ENCODE data around the gene ALPI. TPM values are rescaled to one million over a fixed set of nuclear protein-coding genes. Genes with fewer than 3 reads are reported as not detected.

The ALPI gene
- total RNA-seq, 1 donor from 2014 or later: not detected

GRCh38 chr2:232473467-232473890 is 17.5 kb downstream of the ALPI start:
- no peak for DNase-seq
- no peak for TF ChIP-seq CTCF (IDR thresholded peaks at IDR 0.05; ENCODE audit: partially characterized antibody, unreplicated experiment)
- H3K9me3 Mint-ChIP-seq (ENCODE audit: unreplicated experiment): peaks cover 5% of the 10 kb centered on the region
- H3K27me3 Mint-ChIP-seq (ENCODE audit: unreplicated experiment): peaks cover 14% of the 10 kb centered on the region
- H3K27ac Mint-ChIP-seq (ENCODE audit: unreplicated experiment): no peak overlapping the region
- H3K4me1 Mint-ChIP-seq (ENCODE audit: low read depth, unreplicated experiment): no peaks in the 10 kb centered on the region
- no peak overlapping the region for H3K4me3 Mint-ChIP-seq (ENCODE audit: unreplicated experiment)
- peaks cover 11% of the 10 kb centered on the region for H3K36me3 Mint-ChIP-seq (ENCODE audit: unreplicated experiment)

DNA sequence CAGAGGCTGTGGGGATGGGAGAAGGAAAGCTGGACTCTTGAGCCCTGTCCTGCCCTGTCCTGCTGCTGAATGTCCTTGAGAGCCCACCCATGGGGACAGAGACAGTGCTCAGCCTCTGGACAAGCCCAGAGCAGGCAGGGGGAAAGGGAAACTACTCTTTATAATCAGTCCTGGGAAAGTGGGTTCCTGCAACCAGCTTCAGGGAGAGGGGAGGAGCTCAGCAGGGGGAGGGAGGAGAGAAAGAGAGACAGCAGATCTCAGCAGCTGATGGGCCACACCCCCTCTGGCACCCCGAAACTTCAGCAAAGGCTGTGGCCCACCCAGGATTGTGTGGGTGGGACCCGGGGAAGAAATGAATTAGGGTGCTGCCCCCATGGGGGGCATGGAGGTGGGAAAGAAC is 20.1 kb downstream of the ALPI start:
- Mint-ChIP-seq H3K4me1 (ENCODE audit: low read depth, unreplicated experiment) (no peaks in the 10 kb centered on the region), H3K36me3 (ENCODE audit: unreplicated experiment) (peaks cover 11% of the 10 kb centered on the region), H3K27ac (ENCODE audit: unreplicated experiment) (no peak overlapping the region), H3K27me3 (ENCODE audit: unreplicated experiment) (peaks cover 21% of the 10 kb centered on the region), H3K9me3 (ENCODE audit: unreplicated experiment) (peaks cover 4% of the 10 kb centered on the region), H3K4me3 (ENCODE audit: unreplicated experiment) (no peak overlapping the region)
- TF ChIP-seq CTCF (IDR thresholded peaks at IDR 0.05; ENCODE audit: partially characterized antibody, unreplicated experiment): no peak
- no peak for DNase-seq

- Mint-ChIP-seq H3K4me3 (ENCODE audit: unreplicated experiment) (no peak overlapping the region), H3K27ac (ENCODE audit: unreplicated experiment) (no peak overlapping the region), H3K4me1 (ENCODE audit: low read depth, unreplicated experiment) (no peaks in the 10 kb centered on the region), H3K9me3 (ENCODE audit: unreplicated experiment) (peaks cover 4% of the 10 kb centered on the region), H3K27me3 (ENCODE audit: unreplicated experiment) (peaks cover 21% of the 10 kb centered on the region), H3K36me3 (ENCODE audit: unreplicated experiment) (peaks cover 11% of the 10 kb centered on the region)
- TF ChIP-seq CTCF (IDR thresholded peaks at IDR 0.05; ENCODE audit: partially characterized antibody, unreplicated experiment): no peak
- DNase-seq: no peak
These were observed 20.8 kb downstream of the ALPI start for GRCh38 chr2:232476791-232477190.

GRCh38 chr2:232477751-232478510 is 22.0 kb downstream of the ALPI start:
- Mint-ChIP-seq H3K4me3 (ENCODE audit: unreplicated experiment) (no peak overlapping the region), H3K4me1 (ENCODE audit: low read depth, unreplicated experiment) (no peaks in the 10 kb centered on the region), H3K27ac (ENCODE audit: unreplicated experiment) (no peak overlapping the region), H3K9me3 (ENCODE audit: unreplicated experiment) (peaks cover 2% of the 10 kb centered on the region), H3K27me3 (ENCODE audit: unreplicated experiment) (peaks cover 17% of the 10 kb centered on the region), H3K36me3 (ENCODE audit: unreplicated experiment) (peaks cover 3% of the 10 kb centered on the region)
- no peak for TF ChIP-seq CTCF (IDR thresholded peaks at IDR 0.05; ENCODE audit: partially characterized antibody, unreplicated experiment)
- no peak for DNase-seq

DNA sequence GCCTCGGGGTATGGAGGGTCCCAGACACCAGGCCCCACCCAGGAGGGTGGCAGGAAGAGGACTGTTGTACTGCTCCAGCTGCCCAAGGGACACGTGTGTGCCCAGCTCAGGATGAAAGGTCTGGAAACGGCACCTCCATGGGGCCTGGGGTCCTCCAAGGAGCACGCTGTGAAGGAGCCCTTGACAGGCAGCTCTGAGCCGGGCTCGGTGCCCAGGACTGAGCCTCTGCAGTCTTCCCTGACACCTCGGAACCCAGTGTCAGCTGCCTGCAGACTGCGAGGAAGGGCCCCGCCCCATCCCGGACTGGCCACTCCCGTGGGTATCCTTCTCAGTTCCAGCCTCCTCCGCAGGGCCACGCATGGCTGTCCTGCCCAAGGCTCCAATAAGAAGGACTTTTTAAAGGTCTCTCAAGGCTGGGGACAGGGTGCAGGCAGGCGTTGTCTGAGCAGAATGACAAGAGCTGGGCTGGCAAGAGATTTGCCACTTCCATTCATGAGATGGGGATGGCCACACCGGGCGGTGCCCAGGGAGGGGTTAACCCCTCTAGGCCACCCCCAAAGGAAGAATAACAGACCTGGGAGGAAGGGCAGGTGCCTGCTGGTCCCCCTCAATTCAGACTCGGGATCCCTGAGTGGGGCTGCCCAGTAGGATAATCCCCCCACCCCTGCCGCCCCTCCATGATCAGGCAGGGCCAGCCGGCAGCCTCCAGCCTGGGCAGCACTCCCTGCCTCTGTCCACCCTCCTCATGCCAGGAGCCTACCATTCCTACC is 22.8 kb downstream of the ALPI start:
- Mint-ChIP-seq H3K27me3 (ENCODE audit: unreplicated experiment) (peaks cover 18% of the 10 kb centered on the region), H3K36me3 (ENCODE audit: unreplicated experiment) (no peaks in the 10 kb centered on the region)

More for the DNA sequence above, 22.8 kb downstream of the ALPI start:
- Mint-ChIP-seq H3K4me1 (ENCODE audit: low read depth, unreplicated experiment) (no peaks in the 10 kb centered on the region), H3K9me3 (ENCODE audit: unreplicated experiment) (peaks cover 2% of the 10 kb centered on the region), H3K4me3 (ENCODE audit: unreplicated experiment) (no peak overlapping the region), H3K27ac (ENCODE audit: unreplicated experiment) (no peak overlapping the region)
- no peak for DNase-seq
- TF ChIP-seq CTCF (IDR thresholded peaks at IDR 0.05; ENCODE audit: partially characterized antibody, unreplicated experiment): no peak

All from glutamatergic neuron (in vitro differentiated cells).